Natural killer cell (primary cell): Measurements from ENCODE around the gene FAM217B. TPM values are rescaled to one million over a fixed set of nuclear protein-coding genes. Genes with fewer than 3 reads are reported as not detected.

Experiments used
- ATAC-seq, 3 donors: fragments of 150-1000 bp in 2 of 3; fragments of 200-7000 bp in 1 of 3; cut with Tn5 transposase; 1 replicate in 1 of 3; 2 replicates in 2 of 3; pipeline ENCODE4 v1.10.0; 2021; ENCODE audit warnings: mild to moderate bottlenecking in 2 of 3, moderate library complexity in 2 of 3
- DNase-seq, 2 donors: peaks; one replicate each; pipeline versions ENCODE4 v3.0.0 to v3.0.0-alpha.2; 2013 to 2021; ENCODE audit warnings: mixed read lengths in 1 of 2
- H3K27ac ChIP-seq: one replicate; pipeline ENCODE4 v1.5.1; 2013; ENCODE audit warnings: mild to moderate bottlenecking, low read length
- H3K27me3 ChIP-seq: one replicate; pipeline ENCODE4 v1.6.1; 2013; ENCODE audit warnings: low read length; ENCODE audit not compliant: control insufficient read depth, insufficient read depth
- H3K36me3 ChIP-seq: one replicate; pipeline ENCODE4 v1.6.1; 2013; ENCODE audit warnings: low read length; ENCODE audit not compliant: control insufficient read depth, insufficient read depth
- H3K4me1 ChIP-seq: one replicate; pipeline ENCODE4 v1.6.1; 2013; ENCODE audit warnings: low read length; ENCODE audit not compliant: control insufficient read depth, insufficient read depth
- H3K4me3 ChIP-seq: one replicate; pipeline ENCODE4 v1.5.1; 2013; ENCODE audit warnings: low read length
- H3K9me3 ChIP-seq: one replicate; pipeline ENCODE4 v1.6.1; 2013; ENCODE audit warnings: low read length; ENCODE audit not compliant: control insufficient read depth, insufficient read depth
- H3K27ac Mint-ChIP-seq, 2 donors: one replicate each; pipeline ENCODE4 v1.8.0; 2022; ENCODE audit warnings: mild to moderate bottlenecking in 2 of 2, mixed read lengths in 2 of 2, moderate library complexity in 1 of 2
- H3K27me3 Mint-ChIP-seq, 2 donors: one replicate each; pipeline ENCODE4 v1.8.0; 2022; ENCODE audit warnings: low read depth in 2 of 2, mixed read lengths in 2 of 2
- H3K36me3 Mint-ChIP-seq: one replicate; pipeline ENCODE4 v1.8.0; 2022; ENCODE audit warnings: mixed read lengths
- H3K4me1 Mint-ChIP-seq, 2 donors: one replicate each; pipeline ENCODE4 v1.8.0; 2022; ENCODE audit warnings: mixed read lengths in 2 of 2
- H3K4me3 Mint-ChIP-seq: one replicate; pipeline ENCODE4 v1.8.0; 2022; ENCODE audit warnings: mild to moderate bottlenecking, moderate library complexity, mixed read lengths
- H3K9me3 Mint-ChIP-seq, 2 donors: one replicate each; pipeline ENCODE4 v1.8.0; 2022; ENCODE audit warnings: mixed read lengths in 2 of 2
- WGBS: methylation state at CpG from one replicate; pipeline ENCODE4 v1.1.7; 2013; ENCODE audit warnings: missing lambda C conversion rate; ENCODE audit not compliant: insufficient coverage; 5-methylcytosine and 5-hydroxymethylcytosine counted together
- intact Hi-C: fragments of 100-400 bp; cut with micrococcal nuclease; formaldehyde crosslinking; loops from one replicate; pipeline ENCODE4 v1.14.2; 2022
- total RNA-seq, 4 donors: library from RNA; stranded (reverse); fragments of 120-200 nt in 1 of 4; gene quantifications; one replicate each; pipeline versions ENCODE4 v1.2.3 to v1.2.4, GENCODE V29; 2013 to 2022
- TF ChIP-seq, protein P1 (sequence below): fragments of 200-600 bp; IDR thresholded peaks from one replicate; pipeline ENCODE4 v1.8.0; 2022; ENCODE audit warnings: antibody characterized with exemption

Gene FAM217B
- total RNA-seq, 3 donors from 2014 or later (not counting 1 experiment from before 2014, with no cell fraction given): 17.1 to 31.1 (median 27.7) TPM

GRCh38 chr20:59947376-59947775 is 7.2 kb downstream of the FAM217B start:
- TF ChIP-seq, protein P1, sequence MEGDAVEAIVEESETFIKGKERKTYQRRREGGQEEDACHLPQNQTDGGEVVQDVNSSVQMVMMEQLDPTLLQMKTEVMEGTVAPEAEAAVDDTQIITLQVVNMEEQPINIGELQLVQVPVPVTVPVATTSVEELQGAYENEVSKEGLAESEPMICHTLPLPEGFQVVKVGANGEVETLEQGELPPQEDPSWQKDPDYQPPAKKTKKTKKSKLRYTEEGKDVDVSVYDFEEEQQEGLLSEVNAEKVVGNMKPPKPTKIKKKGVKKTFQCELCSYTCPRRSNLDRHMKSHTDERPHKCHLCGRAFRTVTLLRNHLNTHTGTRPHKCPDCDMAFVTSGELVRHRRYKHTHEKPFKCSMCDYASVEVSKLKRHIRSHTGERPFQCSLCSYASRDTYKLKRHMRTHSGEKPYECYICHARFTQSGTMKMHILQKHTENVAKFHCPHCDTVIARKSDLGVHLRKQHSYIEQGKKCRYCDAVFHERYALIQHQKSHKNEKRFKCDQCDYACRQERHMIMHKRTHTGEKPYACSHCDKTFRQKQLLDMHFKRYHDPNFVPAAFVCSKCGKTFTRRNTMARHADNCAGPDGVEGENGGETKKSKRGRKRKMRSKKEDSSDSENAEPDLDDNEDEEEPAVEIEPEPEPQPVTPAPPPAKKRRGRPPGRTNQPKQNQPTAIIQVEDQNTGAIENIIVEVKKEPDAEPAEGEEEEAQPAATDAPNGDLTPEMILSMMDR: no peak
- no peak overlapping the region for H3K27ac ChIP-seq
- H3K9me3 ChIP-seq: no peaks in the 10 kb centered on the region
- no peak for DNase-seq
- 94% methylated on average over 7 of the region's 8 CpGs for WGBS
- no peak overlapping the region for H3K4me3 ChIP-seq
- H3K36me3 Mint-ChIP-seq: no peaks in the 10 kb centered on the region
- H3K27me3 Mint-ChIP-seq: no peaks in the 10 kb centered on the region
- H3K4me3 Mint-ChIP-seq: no peak overlapping the region
- no peaks in the 10 kb centered on the region for H3K27me3 ChIP-seq
- peaks cover 35% of the 10 kb centered on the region for H3K36me3 ChIP-seq
- ATAC-seq: no peak
- H3K4me1 Mint-ChIP-seq: peaks cover 11 to 17% of the 10 kb centered on the region in 2 donors
- H3K9me3 Mint-ChIP-seq: no peaks in the 10 kb centered on the region
- intact Hi-C loops: loop anchor here (5.0 to 10.0 kb wide), 2 partner anchors 1280 to 1947 kb away; no protein-coding TSS in a partner anchor
- H3K27ac Mint-ChIP-seq: no peak overlapping the region
- H3K4me1 ChIP-seq: peaks cover 3% of the 10 kb centered on the region

DNA sequence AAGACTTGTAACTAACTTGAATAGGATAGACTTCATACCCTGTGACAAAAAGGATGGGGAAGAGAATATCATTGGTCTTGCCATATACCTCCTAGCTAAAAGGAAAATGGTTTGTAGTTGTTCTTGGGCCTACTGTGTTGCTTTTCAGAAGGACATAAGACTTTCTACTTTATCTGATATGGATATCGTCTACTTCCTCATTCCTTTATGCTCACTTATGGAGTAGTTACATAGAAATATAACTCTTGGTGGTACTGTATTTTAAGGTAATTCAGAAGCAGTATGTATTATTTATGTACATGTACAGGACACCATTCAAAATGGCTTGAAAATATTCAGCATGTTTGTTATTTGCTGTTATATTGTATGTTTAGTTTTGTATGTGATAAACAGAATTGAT is 8.0 kb downstream of the FAM217B start:
- Mint-ChIP-seq H3K4me3 (no peak overlapping the region), H3K4me1 (peaks cover 11 to 16% of the 10 kb centered on the region in 2 donors), H3K9me3 (no peaks in the 10 kb centered on the region), H3K36me3 (no peaks in the 10 kb centered on the region), H3K27ac (peak overlapping the region; percentile 76 to 92), H3K27me3 (no peaks in the 10 kb centered on the region)
- ATAC-seq: no peak
- TF ChIP-seq, protein P1: no peak
- no peak overlapping the region for H3K27ac ChIP-seq
- WGBS: no CpG with 5 or more reads among the region's 1 CpG
- H3K4me1 ChIP-seq: peaks cover 3% of the 10 kb centered on the region
- H3K36me3 ChIP-seq: peaks cover 26% of the 10 kb centered on the region
- intact Hi-C loops: loop anchor here (5.0 to 10.0 kb wide), 2 partner anchors 1279 to 1947 kb away; no protein-coding TSS in a partner anchor
- no peak for DNase-seq
- H3K27me3 ChIP-seq: no peaks in the 10 kb centered on the region
- no peaks in the 10 kb centered on the region for H3K9me3 ChIP-seq
- no peak overlapping the region for H3K4me3 ChIP-seq

GRCh38 chr20:59948828-59949720 is 8.9 kb downstream of the FAM217B start:
- H3K27ac ChIP-seq: peak overlapping the region; percentile 66
- H3K27me3 Mint-ChIP-seq: no peaks in the 10 kb centered on the region
- no peaks in the 10 kb centered on the region for H3K27me3 ChIP-seq
- 36% methylated on average over 5 of the region's 7 CpGs for WGBS
- peak overlapping the region; percentile 76 to 92 for H3K27ac Mint-ChIP-seq
- peak in 1 of 2 donors; percentile 83 for DNase-seq
- H3K36me3 Mint-ChIP-seq: no peaks in the 10 kb centered on the region
- H3K36me3 ChIP-seq: peaks cover 19% of the 10 kb centered on the region
- H3K4me3 ChIP-seq: no peak overlapping the region
- H3K4me3 Mint-ChIP-seq: peak overlapping the region; percentile 81
- peaks cover 3% of the 10 kb centered on the region for H3K4me1 ChIP-seq
- peak; percentile 73 to 90 (median 79) for ATAC-seq
- H3K9me3 Mint-ChIP-seq: no peaks in the 10 kb centered on the region
- TF ChIP-seq, protein P1: peak; percentile 81
- no peaks in the 10 kb centered on the region for H3K9me3 ChIP-seq
- peaks cover 11 to 16% of the 10 kb centered on the region in 2 donors for H3K4me1 Mint-ChIP-seq
- intact Hi-C loops: loop anchor here (1.0 to 10.0 kb wide), 3 partner anchors 314 to 1946 kb away; no protein-coding TSS in a partner anchor
